Psoas muscle (tissue), 8 donors: ENCODE measurements around the gene OPRL1. TPM values are rescaled to one million over a fixed set of nuclear protein-coding genes. Genes with fewer than 3 reads are reported as not detected.
A peak's percentile ranks its signal among the peaks of the same experiment; 100 is the strongest.

ENCODE experiments used
- ATAC-seq, 4 donors: fragments of 200-7000 bp; cut with Tn5 transposase; one replicate each; pipeline ENCODE4 v1.9.1; 2020; ENCODE audit warnings: moderate library complexity in 3 of 4, mild to moderate bottlenecking in 2 of 4
- DNase-seq, 2 donors: peaks; one replicate each; pipeline ENCODE4 v3.0.0-alpha.2; 2020
- H3K27ac ChIP-seq: fragments of 200-600 bp; one replicate; pipeline ENCODE4 v1.8.0; 2022
- H3K27me3 ChIP-seq, 3 donors: fragments of 200-600 bp in 1 of 3; one replicate each; pipeline versions ENCODE4 v1.6.1 to v1.8.0; 2013 to 2022; ENCODE audit warnings: low read length in 2 of 3, mild to moderate bottlenecking in 2 of 3, moderate library complexity in 1 of 3; ENCODE audit not compliant: insufficient read depth in 3 of 3
- H3K36me3 ChIP-seq, 2 donors: fragments of 200-600 bp in 1 of 2; one replicate each; pipeline versions ENCODE4 v1.6.1 to v1.8.0; 2013 to 2022; ENCODE audit warnings: low read depth in 1 of 2, mild to moderate bottlenecking in 1 of 2, moderate library complexity in 1 of 2; ENCODE audit not compliant: insufficient read depth in 1 of 2
- H3K4me1 ChIP-seq: fragments of 200-600 bp; one replicate; pipeline ENCODE4 v1.8.0; 2022
- H3K4me3 ChIP-seq: fragments of 200-600 bp; one replicate; pipeline ENCODE4 v1.8.0; 2022; ENCODE audit warnings: mild to moderate bottlenecking
- H3K9me3 ChIP-seq: fragments of 200-600 bp; one replicate; pipeline ENCODE4 v1.8.0; 2022
- WGBS, 3 donors: extraction: QIAGEN DNeasy Blood & Tissue Kit; methylation state at CpG; one replicate each; pipeline versions ENCODE4 v1.1.6 to v1.1.7; 2013; 5-methylcytosine and 5-hydroxymethylcytosine counted together
- intact Hi-C, 2 donors: fragments of 100-400 bp; cut with DNase I; formaldehyde crosslinking; loops; one replicate each; pipeline versions ENCODE4 v1.11.0 to v1.14.2; 2022
- polyA plus RNA-seq, 3 donors: library from polyadenylated mRNA; stranded (reverse); fragments of 200-250 nt; gene quantifications; one replicate each; pipeline ENCODE4 v1.2.3, GENCODE V29; 2013
- total RNA-seq, 4 donors: library from RNA; stranded (reverse); fragmentation: NEBNext Ultra II Directional in 2 of 4; extraction: Animal tissue kit (Norgen Biotek cat#: 25700) in 2 of 4; gene quantifications; one replicate each; pipeline versions ENCODE4 v1.2.1 to v1.2.4, GENCODE V29; 2021 to 2023
- TF ChIP-seq, protein P1 (sequence below): fragments of 200-600 bp; IDR thresholded peaks from one replicate; pipeline ENCODE4 v1.8.0; 2022; ENCODE audit warnings: antibody characterized with exemption
- donor health status: healthy with polysubstance abuse.
- donor health status: DM: no; HTN: no; CAD: no; lungs with moderate emphysema.
- donor health status: Bipolar disorder and iron deficiency.
- donor health status: healthy.
- donor health status: DM: yes; HTN: yes; CAD: no.
- donor health status: DM: no; HTN: no; CAD: no.
- donor health status: DM: no; HTN: no; CAD: no.
- donor health status: DM: yes; HTN: yes; CAD: no.

The OPRL1 gene
- total and polyA plus RNA-seq, 7 donors: 0.03 to 0.94 (median 0.17) TPM

GRCh38 chr20:64055396-64055892, 24.4 kb upstream of the OPRL1 start:
- intact Hi-C loops: no loop called here
- TF ChIP-seq, protein P1, sequence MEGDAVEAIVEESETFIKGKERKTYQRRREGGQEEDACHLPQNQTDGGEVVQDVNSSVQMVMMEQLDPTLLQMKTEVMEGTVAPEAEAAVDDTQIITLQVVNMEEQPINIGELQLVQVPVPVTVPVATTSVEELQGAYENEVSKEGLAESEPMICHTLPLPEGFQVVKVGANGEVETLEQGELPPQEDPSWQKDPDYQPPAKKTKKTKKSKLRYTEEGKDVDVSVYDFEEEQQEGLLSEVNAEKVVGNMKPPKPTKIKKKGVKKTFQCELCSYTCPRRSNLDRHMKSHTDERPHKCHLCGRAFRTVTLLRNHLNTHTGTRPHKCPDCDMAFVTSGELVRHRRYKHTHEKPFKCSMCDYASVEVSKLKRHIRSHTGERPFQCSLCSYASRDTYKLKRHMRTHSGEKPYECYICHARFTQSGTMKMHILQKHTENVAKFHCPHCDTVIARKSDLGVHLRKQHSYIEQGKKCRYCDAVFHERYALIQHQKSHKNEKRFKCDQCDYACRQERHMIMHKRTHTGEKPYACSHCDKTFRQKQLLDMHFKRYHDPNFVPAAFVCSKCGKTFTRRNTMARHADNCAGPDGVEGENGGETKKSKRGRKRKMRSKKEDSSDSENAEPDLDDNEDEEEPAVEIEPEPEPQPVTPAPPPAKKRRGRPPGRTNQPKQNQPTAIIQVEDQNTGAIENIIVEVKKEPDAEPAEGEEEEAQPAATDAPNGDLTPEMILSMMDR: no peak
- Histone ChIP-seq H3K27me3 (peaks cover 0 to 19% (median 3%) of the 10 kb centered on the region in 3 donors), H3K36me3 (no peaks in the 10 kb centered on the region), H3K4me1 (no peaks in the 10 kb centered on the region), H3K9me3 (no peaks in the 10 kb centered on the region), H3K4me3 (peak overlapping the region; percentile 24), H3K27ac (peak overlapping the region; percentile 68)
- WGBS, 3 donors: 41 to 62% (median 61%) methylated on average over 8 to 9 of the region's 9 CpGs
- ATAC-seq: no peak
- DNase-seq: no peak

DNA sequence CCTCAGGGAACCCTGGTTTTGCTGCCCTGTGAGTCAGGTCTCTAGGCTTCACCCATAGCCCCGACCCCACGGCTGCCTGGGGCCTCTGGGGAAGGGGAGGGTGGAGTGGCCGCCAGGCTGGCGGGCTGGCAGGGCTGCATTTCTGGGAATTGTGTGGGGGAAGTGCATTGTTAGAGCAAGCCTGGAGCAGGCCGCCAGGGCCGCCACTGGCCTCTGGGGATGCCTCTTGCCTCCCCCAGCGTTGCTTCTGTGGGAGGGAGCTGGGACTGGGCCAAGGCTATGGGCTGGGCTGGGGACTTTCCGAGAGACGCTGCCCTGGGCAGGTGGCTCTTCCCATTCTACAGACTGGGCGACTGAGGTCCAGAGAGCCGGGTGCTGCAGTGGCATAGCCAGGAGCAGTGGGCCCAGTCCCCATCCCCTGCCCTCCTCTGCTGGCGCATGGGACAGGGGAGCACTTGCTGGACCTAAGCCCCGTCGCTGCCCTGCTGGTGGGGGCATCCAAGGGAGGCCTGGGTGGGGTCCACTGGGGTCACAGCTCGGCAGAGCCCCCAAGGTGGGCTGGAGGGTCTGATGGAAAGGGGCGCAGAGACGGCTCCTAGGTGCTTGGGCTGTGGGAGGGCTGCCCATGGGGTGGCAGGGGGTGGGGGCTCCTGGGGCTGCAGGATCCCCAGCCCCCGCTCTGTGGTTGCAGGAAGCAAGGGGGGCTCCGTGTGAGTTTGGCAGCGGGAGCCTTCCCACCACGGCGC, 23.8 kb upstream of the OPRL1 start:
- Histone ChIP-seq H3K4me1 (no peaks in the 10 kb centered on the region), H3K27ac (peak overlapping the region; percentile 68), H3K9me3 (no peaks in the 10 kb centered on the region), H3K36me3 (no peaks in the 10 kb centered on the region), H3K27me3 (peaks cover 0 to 13% (median 0%) of the 10 kb centered on the region in 3 donors), H3K4me3 (peak overlapping the region; percentile 44)
- 38 to 42% (median 40%) methylated on average over 17 to 22 of the region's 22 CpGs for WGBS, 3 donors
- intact Hi-C loops: no loop called here
- TF ChIP-seq, protein P1: no peak
- peak; percentile 9 to 29 (median 16) for ATAC-seq
- peak; percentile 47 to 75 for DNase-seq

- intact Hi-C loops: no loop called here
- ATAC-seq: no peak
These were observed 23.3 kb upstream of the OPRL1 start for GRCh38 chr20:64056639-64056888.

GRCh38 chr20:64056889-64057627, 22.8 kb upstream of the OPRL1 start:
- no peak for DNase-seq
- Histone ChIP-seq H3K4me1 (no peaks in the 10 kb centered on the region), H3K9me3 (no peaks in the 10 kb centered on the region), H3K27ac (peak overlapping the region; percentile 68), H3K36me3 (no peaks in the 10 kb centered on the region), H3K4me3 (peak overlapping the region; percentile 44), H3K27me3 (peaks cover 0 to 7% (median 0%) of the 10 kb centered on the region in 3 donors)
- intact Hi-C loops: no loop called here
- TF ChIP-seq, protein P1: no peak
- peak in 1 of 4 donors; percentile 14 for ATAC-seq
- 48 to 50% (median 49%) methylated on average over 39 of the region's 39 CpGs for WGBS, 3 donors

More at GRCh38 chr20:64056639-64056888, 23.3 kb upstream of the OPRL1 start:
- no peak for DNase-seq
- TF ChIP-seq, protein P1: no peak
- Histone ChIP-seq H3K27ac (peak overlapping the region; percentile 68), H3K4me1 (no peaks in the 10 kb centered on the region), H3K27me3 (peaks cover 0 to 10% (median 0%) of the 10 kb centered on the region in 3 donors), H3K36me3 (no peaks in the 10 kb centered on the region), H3K4me3 (peak overlapping the region; percentile 44), H3K9me3 (no peaks in the 10 kb centered on the region)
- WGBS, 3 donors: 40 to 47% (median 42%) methylated on average over 7 of the region's 7 CpGs
